NCI-H146 treated with DMSO at 0.1 percent for 48 hours (cell line): ENCODE data around the gene FUT6.

ENCODE experiments used
- DNase-seq: peaks from one replicate; lab custom pipeline; 2025; ENCODE audit not compliant: unreplicated experiment; lab: John Stamatoyannopoulos, UW

Gene FUT6

GRCh38 chr19:5827891-5828660 lies 11.4 kb downstream of the FUT6 start:
- DNase-seq, result peak; percentile 74

GRCh38 chr19:5827342-5827890 lies 12.1 kb downstream of the FUT6 start:
- DNase-seq, result no peak

GRCh38 chr19:5826531-5827341 lies 12.8 kb downstream of the FUT6 start:
- DNase-seq, result peak; percentile 82

- DNase-seq, result no peak
Measured at GRCh38 chr19:5825178-5825577, 14.3 kb downstream of the FUT6 start.

- no peak for DNase-seq
Measured at GRCh38 chr19:5824751-5825150, 14.8 kb downstream of the FUT6 start.

GRCh38 chr19:5823579-5824281 lies 15.8 kb downstream of the FUT6 start:
- DNase-seq, result no peak

GRCh38 chr19:5822181-5822844 lies 17.2 kb downstream of the FUT6 start:
- DNase-seq, result no peak

GRCh38 chr19:5821521-5822180 lies 17.9 kb downstream of the FUT6 start:
- no peak for DNase-seq

- no peak for DNase-seq
Measured at GRCh38 chr19:5820785-5821184, 18.7 kb downstream of the FUT6 start.

- no peak for DNase-seq
Measured at GRCh38 chr19:5818594-5818993, 20.9 kb downstream of the FUT6 start.

- no peak for DNase-seq
Measured at GRCh38 chr19:5817218-5817617, 22.3 kb downstream of the FUT6 start.

- no peak for DNase-seq
Measured at GRCh38 chr19:5814852-5815246, 24.7 kb downstream of the FUT6 start.

- DNase-seq, result no peak
Measured at GRCh38 chr19:5814123-5814851, 25.2 kb downstream of the FUT6 start.

- DNase-seq, result no peak
Measured at GRCh38 chr19:5811117-5811516, 28.4 kb downstream of the FUT6 start.

- DNase-seq, result no peak
Measured at GRCh38 chr19:5809469-5809868, 30.0 kb downstream of the FUT6 start.

GRCh38 chr19:5809053-5809452 lies 30.4 kb downstream of the FUT6 start:
- no peak for DNase-seq

GRCh38 chr19:5808120-5808816 lies 31.2 kb downstream of the FUT6 start:
- no peak for DNase-seq

- DNase-seq, result no peak
Measured at GRCh38 chr19:5806905-5807304, 32.6 kb downstream of the FUT6 start.

GRCh38 chr19:5806133-5806489 lies 33.4 kb downstream of the FUT6 start:
- DNase-seq, result no peak
